Middle frontal gyrus (tissue), 1 donor: ENCODE data around the gene CFAP251.

Experiments used
- DNase-seq: peaks from one replicate; pipeline ENCODE4 v3.0.0-alpha.2; 2015; ENCODE audit warnings: low spot score; ENCODE audit errors: extremely low spot score

Gene CFAP251

GRCh38 chr12:122051231-122051876 lies 133.0 kb downstream of the CFAP251 start:
- DNase-seq: no peak

- no peak for DNase-seq
Observed at GRCh38 chr12:122052285-122052684, 133.9 kb downstream of the CFAP251 start.
